Measurements from ENCODE around the gene CHST7. TPM values are rescaled to one million over a fixed set of nuclear protein-coding genes. Genes with fewer than 3 reads are reported as not detected.
A peak's percentile ranks its signal among the peaks of the same experiment; 100 is the strongest.

CHST7 gene
- total RNA-seq, 1 experiment from 2014 or later: 6.1 TPM

GRCh38 chrX:46587753-46588171, 14.2 kb downstream of the CHST7 start:
- ATAC-seq (no peak), DNase-seq (ENCODE audit: low read depth, low spot score) (no peak)
- H3K4me3 ChIP-seq (ENCODE audit: low read depth in 2 of 2, low read length in 2 of 2): no peak overlapping the region
- ChIA-PET CTCF (no interaction called here), POLR2A (no interaction called here)
- H3K9me3 ChIP-seq (ENCODE audit: control insufficient read depth, insufficient read depth, low read depth, low read length): no peaks in the 10 kb centered on the region
- TF ChIP-seq TCF7L2 (IDR thresholded peaks at IDR 0.05; ENCODE audit: low read depth, low read length) (no peak), SIN3A (IDR thresholded peaks at IDR 0.05; ENCODE audit: borderline replicate concordance, insufficient read depth, low read depth, low read length) (no peak), CTCF (IDR thresholded peaks at IDR 0.05) (no peak), REST (IDR thresholded peaks at IDR 0.05; ENCODE audit: insufficient read depth in 1 of 2, low read depth in 2 of 2, low read length in 1 of 2) (no peak), POLR2AphosphoS5 (IDR thresholded peaks at IDR 0.05; ENCODE audit: low read depth, low read length) (no peak)
- in situ Hi-C loops (cut with HindIII; ENCODE audit: low pct_unique_long_range_greater_than_20kb, low sequenced_read_pairs): no loop called here
- no TSS peak for BruUV-seq (replicated peaks)
- H3K4me1 ChIP-seq (ENCODE audit: control insufficient read depth, insufficient read depth, low read length): peaks cover 19% of the 10 kb centered on the region
- no peaks in the 10 kb centered on the region for H3K36me3 ChIP-seq (ENCODE audit: control insufficient read depth, insufficient read depth, low read length)
- H3K27ac ChIP-seq (ENCODE audit: low read length): peak overlapping the region; percentile 70
- H3K27me3 ChIP-seq (ENCODE audit: control insufficient read depth, insufficient read depth, low read length): no peaks in the 10 kb centered on the region
- intact Hi-C loops (cut with micrococcal nuclease; ENCODE audit: unreplicated experiment): no loop called here

GRCh38 chrX:46588263-46588662, 14.7 kb downstream of the CHST7 start:
- in situ Hi-C loops (cut with HindIII; ENCODE audit: low pct_unique_long_range_greater_than_20kb, low sequenced_read_pairs) (no loop called here), intact Hi-C loops (cut with micrococcal nuclease; ENCODE audit: unreplicated experiment) (no loop called here)
- Histone ChIP-seq H3K27me3 (ENCODE audit: control insufficient read depth, insufficient read depth, low read length) (no peaks in the 10 kb centered on the region), H3K27ac (ENCODE audit: low read length) (peak overlapping the region; percentile 70; the same call in 1 of the 2 replicates), H3K36me3 (ENCODE audit: control insufficient read depth, insufficient read depth, low read length) (no peaks in the 10 kb centered on the region), H3K4me3 (ENCODE audit: low read depth in 2 of 2, low read length in 2 of 2) (no peak overlapping the region), H3K9me3 (ENCODE audit: control insufficient read depth, insufficient read depth, low read depth, low read length) (no peaks in the 10 kb centered on the region), H3K4me1 (ENCODE audit: control insufficient read depth, insufficient read depth, low read length) (peaks cover 14% of the 10 kb centered on the region)
- no peak for TF ChIP-seq SIN3A (IDR thresholded peaks at IDR 0.05; ENCODE audit: borderline replicate concordance, insufficient read depth, low read depth, low read length)
- TF ChIP-seq POLR2AphosphoS5 (IDR thresholded peaks at IDR 0.05; ENCODE audit: low read depth, low read length): no peak
- TF ChIP-seq CTCF (IDR thresholded peaks at IDR 0.05): no peak
- no peak for TF ChIP-seq REST (IDR thresholded peaks at IDR 0.05; ENCODE audit: insufficient read depth in 1 of 2, low read depth in 2 of 2, low read length in 1 of 2)
- no peak for TF ChIP-seq TCF7L2 (IDR thresholded peaks at IDR 0.05; ENCODE audit: low read depth, low read length)
- BruUV-seq (replicated peaks): no TSS peak
- no peak for ATAC-seq
- ChIA-PET POLR2A (interaction anchor here (0.6 kb wide), 1 partner anchor 17 kb away, joined by 5 read pairs; no protein-coding TSS in a partner anchor), CTCF (no interaction called here)
- DNase-seq (ENCODE audit: low read depth, low spot score): no peak
